Large intestine (tissue), 3 donors: ENCODE results near the gene SLAMF9. TPM values are rescaled to one million over a fixed set of nuclear protein-coding genes. Genes with fewer than 3 reads are reported as not detected.

Experiments
- DNase-seq, 2 donors: peaks; one replicate each; pipeline versions ENCODE4 v3.0.0 to v3.0.0-alpha.2; 2013
- H3K27ac ChIP-seq: one replicate; pipeline ENCODE4 v1.5.1; 2013; ENCODE audit warnings: low read length
- H3K27me3 ChIP-seq: 2 replicates; pipeline ENCODE4 v1.6.1; 2013; ENCODE audit warnings: low read length; ENCODE audit not compliant: control insufficient read depth, insufficient read depth
- H3K36me3 ChIP-seq: 2 replicates; pipeline ENCODE4 v1.6.1; 2013; ENCODE audit warnings: low read length; ENCODE audit not compliant: control insufficient read depth, insufficient read depth
- H3K4me1 ChIP-seq: one replicate; pipeline ENCODE4 v1.6.1; 2013; ENCODE audit warnings: low read length; ENCODE audit not compliant: control insufficient read depth, insufficient read depth
- H3K4me3 ChIP-seq: one replicate; pipeline ENCODE4 v1.5.1; 2013; ENCODE audit warnings: low read length
- H3K9me3 ChIP-seq: one replicate; pipeline ENCODE4 v1.6.1; 2013; ENCODE audit warnings: mild to moderate bottlenecking, low read depth, low read length, moderate library complexity; ENCODE audit not compliant: control insufficient read depth
- WGBS: methylation state at CpG from one replicate; pipeline ENCODE4 v1.1.5; 2013; ENCODE audit warnings: low lambda C conversion rate; ENCODE audit not compliant: insufficient coverage; 5-methylcytosine and 5-hydroxymethylcytosine counted together
- polyA plus RNA-seq: library from polyadenylated mRNA; unstranded; fragments of 120-200 nt; gene quantifications from one replicate; pipeline ENCODE4 v1.2.1, GENCODE V29; 2013

Gene SLAMF9
- polyA plus RNA-seq, 1 donor, result 0.33 TPM

GRCh38 chr1:159927849-159928431, 26.1 kb downstream of the SLAMF9 start:
- Histone ChIP-seq H3K27me3 (no peaks in the 10 kb centered on the region), H3K4me3 (no peak overlapping the region), H3K4me1 (peaks cover 41% of the 10 kb centered on the region), H3K9me3 (peaks cover 2% of the 10 kb centered on the region), H3K27ac (no peak overlapping the region), H3K36me3 (peaks cover 57% of the 10 kb centered on the region)
- no CpG with 5 or more reads among the region's 13 CpGs for WGBS
- DNase-seq, result no peak

GRCh38 chr1:159927211-159927848, 26.7 kb downstream of the SLAMF9 start:
- Histone ChIP-seq H3K4me3 (no peak overlapping the region), H3K9me3 (peaks cover 2% of the 10 kb centered on the region)
- no CpG with 5 or more reads among the region's 16 CpGs for WGBS

GRCh38 chr1:159925719-159926078, 28.3 kb downstream of the SLAMF9 start:
- WGBS, result no CpG with 5 or more reads among the region's 7 CpGs
- no peak for DNase-seq
- peaks cover 42% of the 10 kb centered on the region for H3K36me3 ChIP-seq
- H3K27ac ChIP-seq, result peak overlapping the region; percentile 77
- peaks cover 54% of the 10 kb centered on the region for H3K4me1 ChIP-seq
- H3K9me3 ChIP-seq, result peaks cover 2% of the 10 kb centered on the region
- H3K27me3 ChIP-seq, result no peaks in the 10 kb centered on the region
- peak overlapping the region; percentile 76 for H3K4me3 ChIP-seq

More at GRCh38 chr1:159927211-159927848, 26.7 kb downstream of the SLAMF9 start:
- peaks cover 51% of the 10 kb centered on the region for H3K36me3 ChIP-seq
- H3K27me3 ChIP-seq, result no peaks in the 10 kb centered on the region
- peak in 1 of 2 donors; percentile 55 for DNase-seq
- peak overlapping the region; percentile 20 for H3K27ac ChIP-seq
- H3K4me1 ChIP-seq, result peaks cover 47% of the 10 kb centered on the region

DNA sequence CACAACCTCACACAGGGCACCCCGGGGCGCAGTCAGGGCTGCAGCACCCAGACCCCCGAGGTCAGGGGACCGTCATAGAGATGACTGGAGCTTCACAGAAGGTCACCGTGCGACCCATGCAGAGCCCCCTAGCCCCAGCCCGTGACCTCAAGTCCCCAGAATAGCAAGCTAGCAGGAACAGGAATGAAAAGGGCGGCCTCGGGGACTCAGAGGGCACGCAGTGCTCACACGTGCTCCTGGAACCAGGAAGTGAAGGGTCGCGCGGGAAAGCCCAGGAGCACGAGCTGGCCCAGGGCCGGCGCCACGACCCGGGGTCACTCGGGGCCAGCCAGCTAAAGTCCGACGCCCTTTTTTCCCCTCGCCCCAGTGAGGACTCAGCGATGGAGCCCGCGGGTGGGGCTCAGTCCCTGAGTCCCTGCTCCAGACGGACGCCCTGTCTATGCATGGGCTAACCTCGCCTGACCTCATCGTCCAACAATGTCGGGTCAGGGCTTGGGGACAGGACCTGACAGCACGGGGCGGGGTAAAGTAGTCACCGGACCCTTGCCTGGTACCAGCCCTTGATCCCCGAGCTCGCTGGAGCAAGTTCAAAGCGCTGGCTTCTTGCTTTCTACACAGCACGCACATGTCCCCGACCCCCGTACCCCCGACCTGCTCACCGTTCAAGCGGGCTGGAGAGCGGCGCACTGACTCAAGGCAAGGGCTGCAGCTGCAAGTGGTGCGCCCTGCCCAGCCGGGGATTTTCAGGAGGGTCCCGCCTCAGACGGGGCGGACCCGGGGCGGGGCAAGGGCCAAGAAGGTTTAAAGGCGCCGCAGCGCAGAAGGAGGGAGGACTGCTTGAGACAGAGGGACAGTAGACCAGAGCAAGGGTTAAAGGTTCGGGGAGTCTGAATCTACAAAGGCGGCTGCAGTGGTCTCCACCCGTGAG, 29.0 kb downstream of the SLAMF9 start, which contains the start of gene TAGLN2:
TAGLN2 (minus strand) TSS at position 717 of the 928 bp plus-strand sequence. CDS start 4,998 bp downstream, outside the sequence.
- Histone ChIP-seq H3K9me3 (peaks cover 2% of the 10 kb centered on the region), H3K36me3 (peaks cover 42% of the 10 kb centered on the region), H3K4me3 (peak within 1 kb of the TSS; percentile 76), H3K4me1 (peaks cover 52% of the 10 kb centered on the region), H3K27ac (peak within 1 kb of the TSS; percentile 77), H3K27me3 (no peaks in the 10 kb centered on the region)
- no CpG with 5 or more reads among the region's 58 CpGs for WGBS
- DNase-seq, result peak; percentile 88 to 92

GRCh38 chr1:159924025-159924790, 29.8 kb downstream of the SLAMF9 start:
- H3K4me1 ChIP-seq, result peaks cover 51% of the 10 kb centered on the region

GRCh38 chr1:159923203-159924024, 30.6 kb downstream of the SLAMF9 start:
- Histone ChIP-seq H3K27me3 (no peaks in the 10 kb centered on the region), H3K36me3 (peaks cover 42% of the 10 kb centered on the region), H3K27ac (peak overlapping the region; percentile 77), H3K4me1 (peaks cover 50% of the 10 kb centered on the region), H3K4me3 (peak overlapping the region; percentile 76), H3K9me3 (no peaks in the 10 kb centered on the region)
- WGBS, result no CpG with 5 or more reads among the region's 20 CpGs
- DNase-seq, result peak; percentile 85 to 89

More at GRCh38 chr1:159924025-159924790, 29.8 kb downstream of the SLAMF9 start:
- peaks cover 42% of the 10 kb centered on the region for H3K36me3 ChIP-seq
- no peaks in the 10 kb centered on the region for H3K9me3 ChIP-seq
- no peaks in the 10 kb centered on the region for H3K27me3 ChIP-seq
- H3K27ac ChIP-seq, result peak overlapping the region; percentile 77
- DNase-seq, result peak in 1 of 2 donors; percentile 82
- no CpG with 5 or more reads among the region's 31 CpGs for WGBS
- peak overlapping the region; percentile 76 for H3K4me3 ChIP-seq

GRCh38 chr1:159922511-159923202, 31.4 kb downstream of the SLAMF9 start:
- H3K9me3 ChIP-seq, result no peaks in the 10 kb centered on the region
- H3K36me3 ChIP-seq, result peaks cover 44% of the 10 kb centered on the region
- H3K4me1 ChIP-seq, result peaks cover 50% of the 10 kb centered on the region
- no peaks in the 10 kb centered on the region for H3K27me3 ChIP-seq
- DNase-seq, result peak in 1 of 2 donors; percentile 71
- peak overlapping the region; percentile 77 for H3K27ac ChIP-seq
- WGBS, result no CpG with 5 or more reads among the region's 8 CpGs
- H3K4me3 ChIP-seq, result peak overlapping the region; percentile 76

DNA sequence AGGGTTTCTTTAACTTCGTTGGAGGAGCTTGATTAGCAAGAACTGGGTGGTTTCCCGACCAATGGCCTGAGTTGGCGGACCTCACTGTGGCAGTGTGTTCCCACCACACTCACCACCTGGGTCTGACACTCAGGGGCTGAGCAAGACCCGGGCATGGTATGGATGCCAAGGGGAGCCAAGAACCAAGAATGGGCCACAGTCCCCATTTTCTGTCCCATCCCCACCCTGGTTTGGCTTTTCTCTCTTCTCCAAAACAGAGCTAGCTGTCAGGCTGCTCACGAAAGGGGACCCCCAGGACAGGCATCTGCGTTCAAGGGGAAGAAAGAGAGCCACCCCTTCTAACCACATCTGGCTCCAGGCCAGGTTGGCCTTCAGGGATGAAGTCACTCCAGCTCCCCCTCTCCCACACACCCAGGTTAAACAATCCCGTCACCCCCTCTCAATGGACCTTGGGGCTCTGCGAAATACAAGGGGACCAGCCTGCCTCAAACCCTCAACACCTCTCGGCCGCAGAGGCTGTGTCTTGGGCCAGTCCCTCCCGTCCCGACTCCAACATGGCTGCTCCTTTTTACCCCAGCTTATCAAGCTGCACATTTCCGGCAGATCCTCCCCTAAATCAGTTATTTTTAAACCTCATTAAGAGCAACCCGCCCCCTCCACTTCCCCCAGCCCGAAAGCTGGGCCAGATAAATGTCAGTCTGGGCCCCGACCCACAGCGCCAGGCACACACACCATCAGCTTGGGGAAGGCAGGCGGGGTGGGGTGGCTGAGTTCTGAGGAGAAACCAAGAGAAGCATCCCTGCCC, 32.1 kb downstream of the SLAMF9 start:
- WGBS, result no CpG with 5 or more reads among the region's 18 CpGs
- H3K4me1 ChIP-seq, result peaks cover 48% of the 10 kb centered on the region
- H3K27me3 ChIP-seq, result no peaks in the 10 kb centered on the region
- H3K9me3 ChIP-seq, result no peaks in the 10 kb centered on the region
- peaks cover 42% of the 10 kb centered on the region for H3K36me3 ChIP-seq
- DNase-seq, result no peak
- peak overlapping the region; percentile 77 for H3K27ac ChIP-seq
- H3K4me3 ChIP-seq, result peak overlapping the region; percentile 76
